Panc1 (cell line): ENCODE results near the gene TRPM4. TPM values are rescaled to one million over a fixed set of nuclear protein-coding genes. Genes with fewer than 3 reads are reported as not detected.

Experiments
- ATAC-seq: fragments of 200-7000 bp; cut with Tn5 transposase; 2 replicates; pipeline ENCODE4 v1.9.1; 2020; ENCODE audit warnings: mild to moderate bottlenecking, moderate library complexity
- BruUV-seq: library from RNA; stranded (reverse); fragments of 400-500 nt; replicated peaks from 2 replicates; lab custom pipeline; 2021; lab: Mats Ljungman, UMichigan
- CTCF ChIA-PET: fragments of 300-600 bp; sonication (Branson Sonifier 250); formaldehyde crosslinking; loops from one replicate; lab custom pipeline; 2022; ENCODE audit warnings: antibody characterized with exemption; lab: Charles Lee
- POLR2A ChIA-PET: fragments of 300-600 bp; sonication (Branson Sonifier 250); formaldehyde crosslinking; loops from one replicate; lab custom pipeline; 2022; ENCODE audit warnings: antibody characterized with exemption; lab: Charles Lee
- DNase-seq: peaks from one replicate; pipeline ENCODE4 v3.0.0-alpha.2; 2010; ENCODE audit warnings: low read depth, low spot score
- H3K27ac ChIP-seq: 2 replicates; pipeline ENCODE4 v1.5.1; 2011; ENCODE audit warnings: mild to moderate bottlenecking, low read length, inconsistent platforms
- H3K27me3 ChIP-seq: fragments of 200-500 bp; sonication (Bioruptor generic); 2 replicates; pipeline ENCODE4 v1.6.0; 2014; ENCODE audit warnings: low read length, inconsistent platforms; ENCODE audit not compliant: control insufficient read depth, insufficient read depth
- H3K36me3 ChIP-seq: fragments of 200-500 bp; sonication (Bioruptor generic); 2 replicates; pipeline ENCODE4 v1.5.1; 2014; ENCODE audit warnings: inconsistent platforms, mild to moderate bottlenecking, low read length, moderate library complexity; ENCODE audit not compliant: control insufficient read depth, insufficient read depth
- H3K4me1 ChIP-seq: 2 replicates; pipeline ENCODE4 v1.5.1; 2011; ENCODE audit warnings: inconsistent platforms, mild to moderate bottlenecking, low read length, moderate library complexity; ENCODE audit not compliant: control insufficient read depth, insufficient read depth
- H3K4me3 ChIP-seq, 2 experiments: 2 replicates each; pipeline ENCODE4 v1.5.1; 2011 to 2012; ENCODE audit warnings: low read depth in 2 of 2, low read length in 2 of 2, mild to moderate bottlenecking in 2 of 2, inconsistent platforms in 1 of 2, moderate library complexity in 1 of 2
- H3K9me3 ChIP-seq: fragments of 200-500 bp; sonication (Bioruptor generic); 2 replicates; pipeline ENCODE4 v1.5.1; 2014; ENCODE audit warnings: low read depth, mild to moderate bottlenecking, inconsistent platforms, low read length, moderate library complexity; ENCODE audit not compliant: control insufficient read depth, insufficient read depth
- POLR2AphosphoS5 ChIP-seq: IDR thresholded peaks from 2 replicates; pipeline ENCODE4 v1.6.1; 2012; ENCODE audit warnings: mild to moderate bottlenecking, low read depth, low read length, moderate library complexity
- SIN3A ChIP-seq: IDR thresholded peaks from 2 replicates; pipeline ENCODE4 v1.6.1; 2012; ENCODE audit warnings: low read depth, mild to moderate bottlenecking, low read length, moderate library complexity, borderline replicate concordance; ENCODE audit not compliant: insufficient read depth
- TCF7L2 ChIP-seq: IDR thresholded peaks from 2 replicates; pipeline ENCODE4 v1.6.1; 2011; ENCODE audit warnings: mild to moderate bottlenecking, low read depth, low read length, inconsistent platforms
- in situ Hi-C: cut with HindIII; loops from 2 replicates; pipeline ENCODE4 v1.10.0; 2016; ENCODE audit warnings: low sequenced_read_pairs, low pct_unique_long_range_greater_than_20kb
- intact Hi-C: fragments of 100-400 bp; cut with micrococcal nuclease; formaldehyde crosslinking; loops from one replicate; pipeline ENCODE4 v1.10.0; 2022; ENCODE audit not compliant: unreplicated experiment
- total RNA-seq: library from RNA; stranded (reverse); gene quantifications from one replicate; pipeline ENCODE4 v1.2.1, GENCODE V29; 2021; ENCODE audit not compliant: unreplicated experiment
- TF ChIP-seq, protein P1 (sequence below): fragments of 450-650 bp; IDR thresholded peaks from 2 replicates; pipeline ENCODE4 v1.5.1; 2017; ENCODE audit warnings: mild to moderate bottlenecking
- TF ChIP-seq, protein P2 (sequence below), 2 experiments: IDR thresholded peaks; 2 replicates each; pipeline ENCODE4 v1.6.1; 2011 to 2012; ENCODE audit warnings: low read depth in 2 of 2, control low read depth in 1 of 2, low read length in 1 of 2, mild to moderate bottlenecking in 1 of 2, moderate library complexity in 1 of 2; ENCODE audit not compliant: insufficient read depth in 1 of 2

TRPM4 gene
- total RNA-seq, 1 experiment from 2014 or later, result 19.4 TPM

DNA sequence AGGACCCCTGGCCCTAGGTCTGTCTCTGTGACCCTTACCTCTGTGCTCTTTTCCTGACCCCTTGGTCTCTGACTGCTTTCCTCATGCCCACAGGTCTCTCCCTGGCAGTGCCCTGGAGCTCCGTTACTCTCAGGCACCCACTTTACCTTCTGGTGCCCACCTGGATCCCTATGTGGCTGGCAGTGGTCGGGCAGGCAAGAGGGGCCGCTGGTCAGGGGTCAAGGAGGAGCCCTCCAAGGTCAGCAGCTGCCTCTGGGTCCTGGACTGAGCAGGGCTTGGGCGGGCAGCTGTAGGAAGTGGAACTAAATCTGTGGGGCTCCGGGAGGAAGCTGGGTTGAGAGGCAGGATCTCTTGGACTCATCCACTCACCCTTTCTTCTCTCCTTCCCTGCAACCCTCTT, 21.9 kb upstream of the TRPM4 start:
- H3K4me3 ChIP-seq, result no peak overlapping the region
- TF ChIP-seq, protein P1, sequence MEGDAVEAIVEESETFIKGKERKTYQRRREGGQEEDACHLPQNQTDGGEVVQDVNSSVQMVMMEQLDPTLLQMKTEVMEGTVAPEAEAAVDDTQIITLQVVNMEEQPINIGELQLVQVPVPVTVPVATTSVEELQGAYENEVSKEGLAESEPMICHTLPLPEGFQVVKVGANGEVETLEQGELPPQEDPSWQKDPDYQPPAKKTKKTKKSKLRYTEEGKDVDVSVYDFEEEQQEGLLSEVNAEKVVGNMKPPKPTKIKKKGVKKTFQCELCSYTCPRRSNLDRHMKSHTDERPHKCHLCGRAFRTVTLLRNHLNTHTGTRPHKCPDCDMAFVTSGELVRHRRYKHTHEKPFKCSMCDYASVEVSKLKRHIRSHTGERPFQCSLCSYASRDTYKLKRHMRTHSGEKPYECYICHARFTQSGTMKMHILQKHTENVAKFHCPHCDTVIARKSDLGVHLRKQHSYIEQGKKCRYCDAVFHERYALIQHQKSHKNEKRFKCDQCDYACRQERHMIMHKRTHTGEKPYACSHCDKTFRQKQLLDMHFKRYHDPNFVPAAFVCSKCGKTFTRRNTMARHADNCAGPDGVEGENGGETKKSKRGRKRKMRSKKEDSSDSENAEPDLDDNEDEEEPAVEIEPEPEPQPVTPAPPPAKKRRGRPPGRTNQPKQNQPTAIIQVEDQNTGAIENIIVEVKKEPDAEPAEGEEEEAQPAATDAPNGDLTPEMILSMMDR, result no peak
- TF ChIP-seq TCF7L2 (no peak), SIN3A (no peak), POLR2AphosphoS5 (no peak)
- no peaks in the 10 kb centered on the region for H3K9me3 ChIP-seq
- POLR2A ChIA-PET, result no interaction called here
- H3K27ac ChIP-seq, result no peak overlapping the region
- in situ Hi-C loops (no loop called here), intact Hi-C loops (no loop called here)
- ATAC-seq, result no peak
- no peaks in the 10 kb centered on the region for H3K36me3 ChIP-seq
- H3K27me3 ChIP-seq, result no peaks in the 10 kb centered on the region
- DNase-seq, result no peak
- no peaks in the 10 kb centered on the region for H3K4me1 ChIP-seq
- CTCF ChIA-PET, result interaction anchor here (0.5 kb wide), 1 partner anchor 77 kb away, joined by 3 read pairs; no protein-coding TSS in a partner anchor
- no TSS peak for BruUV-seq

DNA sequence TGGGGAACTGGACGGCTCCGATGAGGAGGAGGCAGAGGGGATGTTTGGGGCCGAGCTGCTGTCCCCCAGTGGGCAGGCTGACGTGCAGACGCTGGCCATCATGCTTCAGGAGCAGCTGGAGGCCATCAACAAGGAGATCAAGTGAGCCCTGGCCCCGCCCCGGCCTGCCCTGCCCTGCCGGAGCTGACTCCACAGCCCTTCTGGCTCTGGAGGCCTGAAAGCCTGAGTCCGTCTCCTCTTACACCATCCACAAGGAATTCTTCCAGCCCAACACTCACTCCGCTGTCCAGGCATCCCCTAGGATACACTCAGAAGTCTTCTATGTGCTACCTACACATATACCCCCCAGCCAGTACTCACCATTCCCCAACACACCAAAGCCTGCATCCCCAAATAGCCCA, 20.8 kb upstream of the TRPM4 start:
- no peak for ATAC-seq
- no peak for TF ChIP-seq SIN3A
- TF ChIP-seq, protein P2, sequence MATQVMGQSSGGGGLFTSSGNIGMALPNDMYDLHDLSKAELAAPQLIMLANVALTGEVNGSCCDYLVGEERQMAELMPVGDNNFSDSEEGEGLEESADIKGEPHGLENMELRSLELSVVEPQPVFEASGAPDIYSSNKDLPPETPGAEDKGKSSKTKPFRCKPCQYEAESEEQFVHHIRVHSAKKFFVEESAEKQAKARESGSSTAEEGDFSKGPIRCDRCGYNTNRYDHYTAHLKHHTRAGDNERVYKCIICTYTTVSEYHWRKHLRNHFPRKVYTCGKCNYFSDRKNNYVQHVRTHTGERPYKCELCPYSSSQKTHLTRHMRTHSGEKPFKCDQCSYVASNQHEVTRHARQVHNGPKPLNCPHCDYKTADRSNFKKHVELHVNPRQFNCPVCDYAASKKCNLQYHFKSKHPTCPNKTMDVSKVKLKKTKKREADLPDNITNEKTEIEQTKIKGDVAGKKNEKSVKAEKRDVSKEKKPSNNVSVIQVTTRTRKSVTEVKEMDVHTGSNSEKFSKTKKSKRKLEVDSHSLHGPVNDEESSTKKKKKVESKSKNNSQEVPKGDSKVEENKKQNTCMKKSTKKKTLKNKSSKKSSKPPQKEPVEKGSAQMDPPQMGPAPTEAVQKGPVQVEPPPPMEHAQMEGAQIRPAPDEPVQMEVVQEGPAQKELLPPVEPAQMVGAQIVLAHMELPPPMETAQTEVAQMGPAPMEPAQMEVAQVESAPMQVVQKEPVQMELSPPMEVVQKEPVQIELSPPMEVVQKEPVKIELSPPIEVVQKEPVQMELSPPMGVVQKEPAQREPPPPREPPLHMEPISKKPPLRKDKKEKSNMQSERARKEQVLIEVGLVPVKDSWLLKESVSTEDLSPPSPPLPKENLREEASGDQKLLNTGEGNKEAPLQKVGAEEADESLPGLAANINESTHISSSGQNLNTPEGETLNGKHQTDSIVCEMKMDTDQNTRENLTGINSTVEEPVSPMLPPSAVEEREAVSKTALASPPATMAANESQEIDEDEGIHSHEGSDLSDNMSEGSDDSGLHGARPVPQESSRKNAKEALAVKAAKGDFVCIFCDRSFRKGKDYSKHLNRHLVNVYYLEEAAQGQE (IDR thresholded peaks at IDR 0.05; ENCODE audit: insufficient read depth in 1 of 2, low read depth in 2 of 2, low read length in 1 of 2), result no peak
- TF ChIP-seq, protein P1, result no peak
- TF ChIP-seq POLR2AphosphoS5, result no peak
- TF ChIP-seq TCF7L2, result no peak
- H3K27me3 ChIP-seq, result no peaks in the 10 kb centered on the region
- ChIA-PET CTCF (no interaction called here), POLR2A (no interaction called here)
- H3K4me3 ChIP-seq, result no peak overlapping the region
- DNase-seq, result no peak
- H3K9me3 ChIP-seq, result no peaks in the 10 kb centered on the region
- no peak overlapping the region for H3K27ac ChIP-seq
- no TSS peak for BruUV-seq
- intact Hi-C loops (no loop called here), in situ Hi-C loops (no loop called here)
- H3K36me3 ChIP-seq, result no peaks in the 10 kb centered on the region
- H3K4me1 ChIP-seq, result no peaks in the 10 kb centered on the region
